Choroid plexus epithelial cell (primary cell): ENCODE results near the gene DEPDC1B.

Experiments
- DNase-seq: peaks from one replicate; pipeline ENCODE4 v3.0.0-alpha.2; 2010; ENCODE audit warnings: low read depth
- H3K4me3 ChIP-seq: 2 replicates; pipeline ENCODE4 v1.5.1; 2011; ENCODE audit warnings: low read depth, mild to moderate bottlenecking, control low read depth, low read length, moderate library complexity
- TF ChIP-seq, protein P1 (sequence below): conservative IDR thresholded peaks from 2 replicates; pipeline ENCODE4 v1.5.1; 2011; ENCODE audit warnings: low read depth, mild to moderate bottlenecking, control low read depth, inconsistent platforms, low read length, moderate library complexity

The DEPDC1B gene

GRCh38 chr5:60551829-60552228, 148.1 kb downstream of the DEPDC1B start:
- no peak for DNase-seq
- H3K4me3 ChIP-seq: no peak overlapping the region
- TF ChIP-seq, protein P1, sequence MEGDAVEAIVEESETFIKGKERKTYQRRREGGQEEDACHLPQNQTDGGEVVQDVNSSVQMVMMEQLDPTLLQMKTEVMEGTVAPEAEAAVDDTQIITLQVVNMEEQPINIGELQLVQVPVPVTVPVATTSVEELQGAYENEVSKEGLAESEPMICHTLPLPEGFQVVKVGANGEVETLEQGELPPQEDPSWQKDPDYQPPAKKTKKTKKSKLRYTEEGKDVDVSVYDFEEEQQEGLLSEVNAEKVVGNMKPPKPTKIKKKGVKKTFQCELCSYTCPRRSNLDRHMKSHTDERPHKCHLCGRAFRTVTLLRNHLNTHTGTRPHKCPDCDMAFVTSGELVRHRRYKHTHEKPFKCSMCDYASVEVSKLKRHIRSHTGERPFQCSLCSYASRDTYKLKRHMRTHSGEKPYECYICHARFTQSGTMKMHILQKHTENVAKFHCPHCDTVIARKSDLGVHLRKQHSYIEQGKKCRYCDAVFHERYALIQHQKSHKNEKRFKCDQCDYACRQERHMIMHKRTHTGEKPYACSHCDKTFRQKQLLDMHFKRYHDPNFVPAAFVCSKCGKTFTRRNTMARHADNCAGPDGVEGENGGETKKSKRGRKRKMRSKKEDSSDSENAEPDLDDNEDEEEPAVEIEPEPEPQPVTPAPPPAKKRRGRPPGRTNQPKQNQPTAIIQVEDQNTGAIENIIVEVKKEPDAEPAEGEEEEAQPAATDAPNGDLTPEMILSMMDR: no peak

DNA sequence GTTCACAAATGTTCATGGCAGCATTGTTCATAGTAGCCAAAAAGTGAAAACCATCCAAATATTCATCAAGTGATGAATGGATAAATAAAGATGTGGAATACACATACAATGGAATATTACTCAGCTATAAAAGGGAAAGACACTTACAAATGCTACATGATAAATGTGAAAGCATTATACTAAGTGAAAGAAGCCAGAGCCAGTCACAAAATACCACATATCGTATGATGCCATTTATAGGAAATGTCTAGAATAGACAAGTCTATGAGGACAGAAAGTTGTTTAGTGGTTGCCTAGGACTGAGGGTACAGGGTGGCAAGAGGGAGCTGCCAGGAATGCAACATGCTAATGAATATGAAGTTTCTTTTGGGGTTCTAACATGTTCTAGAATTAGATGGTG, 148.7 kb downstream of the DEPDC1B start:
- no peak overlapping the region for H3K4me3 ChIP-seq
- no peak for DNase-seq
- TF ChIP-seq, protein P1: no peak

DNA sequence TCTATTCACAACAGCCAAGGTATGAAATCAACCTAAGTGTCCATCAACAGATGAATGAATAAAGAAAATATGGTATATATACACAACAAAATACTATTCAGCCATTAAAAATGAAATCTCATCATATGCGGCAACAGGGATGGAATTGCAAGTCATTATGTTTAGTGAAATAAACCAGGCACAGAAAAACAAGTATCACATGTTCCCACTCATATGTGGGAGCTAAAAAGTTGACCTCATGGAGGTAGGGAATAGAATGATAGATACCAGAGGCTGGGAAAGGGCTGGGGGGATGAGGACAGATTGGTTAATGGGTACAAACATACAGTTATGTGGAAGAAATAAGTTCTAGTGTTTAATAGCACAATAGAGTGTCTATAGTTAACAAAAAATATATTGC, 149.7 kb downstream of the DEPDC1B start:
- DNase-seq: no peak
- H3K4me3 ChIP-seq: no peak overlapping the region
- TF ChIP-seq, protein P1: no peak

- DNase-seq: no peak
- TF ChIP-seq, protein P1: no peak
- no peak overlapping the region for H3K4me3 ChIP-seq
Measured at GRCh38 chr5:60549841-60550240, 150.1 kb downstream of the DEPDC1B start.
